IPS-20b (cell line): ENCODE data around the gene OLA1.
A peak's percentile ranks its signal among the peaks of the same experiment; 100 is the strongest.

Experiments used
- H3K27ac ChIP-seq: one replicate; pipeline ENCODE4 v1.5.1; 2013; ENCODE audit warnings: low read length
- H3K27me3 ChIP-seq: 2 replicates; pipeline ENCODE4 v1.6.1; 2013; ENCODE audit warnings: mild to moderate bottlenecking, low read length, inconsistent platforms; ENCODE audit not compliant: insufficient read depth
- H3K36me3 ChIP-seq: 2 replicates; pipeline ENCODE4 v1.6.1; 2013; ENCODE audit warnings: low read depth, mild to moderate bottlenecking, inconsistent platforms, low read length, moderate library complexity; ENCODE audit not compliant: insufficient read depth
- H3K4me1 ChIP-seq: 2 replicates; pipeline ENCODE4 v1.6.1; 2013; ENCODE audit warnings: mild to moderate bottlenecking, control low read depth, inconsistent platforms, low read length, moderate library complexity; ENCODE audit not compliant: insufficient read depth
- H3K4me3 ChIP-seq: 2 replicates; pipeline ENCODE4 v1.5.1; 2013; ENCODE audit warnings: mild to moderate bottlenecking, low read length, inconsistent platforms
- H3K9ac ChIP-seq: 2 replicates; pipeline ENCODE4 v1.6.1; 2013; ENCODE audit warnings: low read depth, mild to moderate bottlenecking, inconsistent platforms, low read length, moderate library complexity
- H3K9me3 ChIP-seq: 2 replicates; pipeline ENCODE4 v1.6.1; 2013; ENCODE audit warnings: mild to moderate bottlenecking, low read depth, low read length, inconsistent platforms; ENCODE audit not compliant: insufficient read depth

Gene OLA1

DNA sequence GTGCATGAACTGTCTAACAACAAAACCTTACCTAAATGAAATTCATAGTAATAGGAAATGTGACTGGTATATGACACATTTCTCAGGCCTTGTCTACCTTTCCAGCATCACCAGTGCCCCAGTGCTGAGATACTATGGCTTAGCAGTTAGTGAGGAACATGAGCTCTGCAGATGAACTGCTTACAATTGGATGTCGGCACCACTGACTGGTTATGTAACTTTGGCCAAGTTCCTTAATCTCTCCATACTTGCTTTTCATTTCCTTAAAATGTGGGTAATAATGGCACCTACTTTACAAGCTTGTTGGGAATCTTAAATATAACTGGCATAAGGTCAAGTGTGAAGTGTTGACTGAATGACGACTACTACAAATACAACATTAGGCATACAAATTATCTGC lies 136.3 kb downstream of the OLA1 start:
- H3K4me3 ChIP-seq, result no peak overlapping the region
- peaks cover 26% of the 10 kb centered on the region for H3K4me1 ChIP-seq
- no peaks in the 10 kb centered on the region for H3K36me3 ChIP-seq
- no peak overlapping the region for H3K9ac ChIP-seq
- no peaks in the 10 kb centered on the region for H3K27me3 ChIP-seq
- no peak overlapping the region for H3K27ac ChIP-seq
- H3K9me3 ChIP-seq, result no peaks in the 10 kb centered on the region

DNA sequence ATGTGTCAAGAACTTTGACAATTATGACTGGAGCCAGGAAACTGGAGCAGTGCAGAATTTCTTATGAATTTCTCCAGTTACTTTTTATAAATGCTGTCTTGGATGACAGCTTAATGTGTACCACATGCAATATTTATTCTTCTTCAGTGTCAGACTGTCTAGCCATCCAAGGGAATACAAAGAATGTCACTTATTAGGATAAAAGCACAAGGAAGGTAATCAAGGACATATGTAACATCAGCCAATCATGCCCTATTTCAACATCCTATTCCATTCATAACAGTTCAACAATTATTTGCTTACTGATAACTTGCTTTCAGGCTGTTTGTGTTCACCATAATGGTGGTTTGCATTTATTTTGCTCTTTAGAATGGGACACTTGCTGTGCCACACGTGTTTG lies 139.8 kb downstream of the OLA1 start:
- no peak overlapping the region for H3K27ac ChIP-seq
- H3K36me3 ChIP-seq, result no peaks in the 10 kb centered on the region
- H3K4me3 ChIP-seq, result no peak overlapping the region
- peaks cover 16% of the 10 kb centered on the region; the same call in 1 of the 2 replicates for H3K4me1 ChIP-seq
- no peaks in the 10 kb centered on the region for H3K9me3 ChIP-seq
- no peak overlapping the region for H3K9ac ChIP-seq
- H3K27me3 ChIP-seq, result no peaks in the 10 kb centered on the region

DNA sequence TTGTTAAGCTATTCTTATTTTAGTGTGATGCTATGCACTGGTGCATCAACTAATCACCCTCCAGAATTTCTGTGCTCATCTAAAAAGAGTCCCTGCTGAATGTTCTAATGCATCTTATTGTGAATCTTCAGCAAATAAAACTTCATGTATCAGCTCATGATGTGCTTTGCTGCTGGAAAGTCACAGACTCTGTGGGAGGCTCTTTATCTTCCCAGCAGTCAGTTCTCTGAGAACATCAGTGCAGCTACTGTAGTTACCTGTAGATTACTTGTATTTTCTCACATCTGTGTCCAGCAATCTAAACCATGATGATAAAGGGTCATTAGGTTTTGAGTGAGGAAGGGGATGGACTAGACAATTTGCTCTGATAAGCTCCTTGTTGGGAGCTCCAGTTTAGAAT lies 141.6 kb downstream of the OLA1 start:
- Histone ChIP-seq H3K9ac (no peak overlapping the region; the same call in 1 of the 2 replicates), H3K27me3 (no peaks in the 10 kb centered on the region), H3K9me3 (no peaks in the 10 kb centered on the region), H3K4me1 (peaks cover 18% of the 10 kb centered on the region; the same call in 1 of the 2 replicates), H3K36me3 (no peaks in the 10 kb centered on the region), H3K27ac (no peak overlapping the region), H3K4me3 (no peak overlapping the region; the same call in 1 of the 2 replicates)

- no peak overlapping the region for H3K4me3 ChIP-seq
- no peaks in the 10 kb centered on the region for H3K4me1 ChIP-seq
- no peaks in the 10 kb centered on the region for H3K27me3 ChIP-seq
- no peaks in the 10 kb centered on the region for H3K9me3 ChIP-seq
- no peaks in the 10 kb centered on the region for H3K36me3 ChIP-seq
- no peak overlapping the region for H3K9ac ChIP-seq
- no peak overlapping the region for H3K27ac ChIP-seq
Observed at GRCh38 chr2:174094542-174094941, 153.8 kb downstream of the OLA1 start.

GRCh38 chr2:174090476-174090875 lies 157.9 kb downstream of the OLA1 start:
- no peak overlapping the region for H3K27ac ChIP-seq
- no peaks in the 10 kb centered on the region for H3K4me1 ChIP-seq
- no peaks in the 10 kb centered on the region for H3K27me3 ChIP-seq
- H3K9me3 ChIP-seq, result no peaks in the 10 kb centered on the region
- H3K9ac ChIP-seq, result no peak overlapping the region
- H3K36me3 ChIP-seq, result no peaks in the 10 kb centered on the region
- H3K4me3 ChIP-seq, result no peak overlapping the region

DNA sequence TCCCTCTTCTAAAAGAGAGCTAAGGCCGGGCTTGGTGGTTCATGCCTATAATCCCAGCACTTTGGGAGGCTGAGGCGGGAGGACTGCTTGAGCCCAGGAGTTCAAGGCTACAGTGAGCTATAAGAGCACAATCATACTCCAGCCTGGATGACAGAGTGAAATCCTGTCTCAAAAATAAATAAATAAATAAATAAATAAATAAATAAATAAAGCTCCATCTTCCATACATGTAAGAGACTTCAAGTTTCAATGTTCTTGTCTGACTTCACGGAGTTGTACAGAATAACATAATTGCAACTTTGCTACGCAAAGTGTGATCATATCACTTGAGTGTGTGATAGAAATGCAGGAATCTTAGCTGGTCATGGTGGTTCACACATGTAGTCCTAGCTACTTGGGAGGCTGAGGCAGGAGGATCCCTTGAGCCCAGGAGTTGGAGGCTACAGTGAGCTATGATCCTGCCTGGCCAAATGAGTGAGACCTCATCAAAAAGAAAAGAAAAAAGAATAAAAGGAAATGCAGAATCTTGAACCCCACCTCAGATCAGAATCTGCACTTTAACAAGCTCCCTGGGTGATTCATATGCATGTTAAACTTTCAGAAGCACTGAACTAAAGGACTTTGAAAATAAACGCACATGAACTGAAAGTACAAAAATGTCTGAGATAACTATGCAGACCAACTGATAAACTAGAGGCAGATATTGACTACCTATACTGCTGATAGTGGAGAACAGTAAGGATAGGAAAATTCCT lies 159.4 kb downstream of the OLA1 start:
- Histone ChIP-seq H3K36me3 (no peaks in the 10 kb centered on the region), H3K4me3 (no peak overlapping the region), H3K9ac (no peak overlapping the region), H3K27me3 (no peaks in the 10 kb centered on the region), H3K9me3 (no peaks in the 10 kb centered on the region), H3K27ac (no peak overlapping the region), H3K4me1 (peaks cover 7% of the 10 kb centered on the region; the same call in 1 of the 2 replicates)

DNA sequence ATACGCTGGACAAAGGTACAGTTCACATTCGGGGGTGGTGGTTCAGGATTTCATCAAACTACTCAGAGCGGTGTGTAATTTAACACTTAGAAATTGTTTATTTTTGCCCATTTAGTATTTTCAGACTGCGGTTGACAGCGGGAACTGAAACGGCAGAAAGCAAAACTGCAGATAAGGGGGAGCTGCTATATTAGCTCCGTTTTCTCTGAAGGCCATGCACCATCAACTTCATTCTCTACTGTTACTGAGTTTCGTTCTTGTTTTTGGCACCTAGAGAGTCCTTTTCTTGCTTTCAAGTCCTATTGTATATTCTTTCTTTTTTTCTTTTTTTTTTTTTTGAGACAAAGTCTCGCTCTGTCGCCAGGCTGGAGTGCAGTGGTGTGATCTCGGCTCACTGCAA lies 161.6 kb downstream of the OLA1 start:
- Histone ChIP-seq H3K4me1 (peaks cover 12% of the 10 kb centered on the region; the same call in 1 of the 2 replicates), H3K9ac (no peak overlapping the region), H3K27ac (no peak overlapping the region)

GRCh38 chr2:174085781-174086180 lies 162.6 kb downstream of the OLA1 start:
- H3K27ac ChIP-seq, result no peak overlapping the region
- no peaks in the 10 kb centered on the region for H3K27me3 ChIP-seq
- H3K9me3 ChIP-seq, result no peaks in the 10 kb centered on the region
- H3K4me3 ChIP-seq, result no peak overlapping the region
- H3K4me1 ChIP-seq, result peaks cover 12% of the 10 kb centered on the region; the same call in 1 of the 2 replicates
- no peaks in the 10 kb centered on the region for H3K36me3 ChIP-seq
- H3K9ac ChIP-seq, result no peak overlapping the region

More for the DNA sequence above, 161.6 kb downstream of the OLA1 start:
- H3K36me3 ChIP-seq, result no peaks in the 10 kb centered on the region
- H3K27me3 ChIP-seq, result no peaks in the 10 kb centered on the region
- H3K4me3 ChIP-seq, result no peak overlapping the region
- H3K9me3 ChIP-seq, result no peaks in the 10 kb centered on the region

- no peak overlapping the region for H3K9ac ChIP-seq
- H3K27ac ChIP-seq, result no peak overlapping the region
- H3K9me3 ChIP-seq, result no peaks in the 10 kb centered on the region
- H3K36me3 ChIP-seq, result no peaks in the 10 kb centered on the region
- 0 out of 2 replicates have a peak overlapping the region, but pooled peaks have one; percentile 29 for H3K4me3 ChIP-seq
- H3K27me3 ChIP-seq, result no peaks in the 10 kb centered on the region
- H3K4me1 ChIP-seq, result peaks cover 14% of the 10 kb centered on the region; the same call in 1 of the 2 replicates
Observed at GRCh38 chr2:174083843-174084458, 164.4 kb downstream of the OLA1 start.

DNA sequence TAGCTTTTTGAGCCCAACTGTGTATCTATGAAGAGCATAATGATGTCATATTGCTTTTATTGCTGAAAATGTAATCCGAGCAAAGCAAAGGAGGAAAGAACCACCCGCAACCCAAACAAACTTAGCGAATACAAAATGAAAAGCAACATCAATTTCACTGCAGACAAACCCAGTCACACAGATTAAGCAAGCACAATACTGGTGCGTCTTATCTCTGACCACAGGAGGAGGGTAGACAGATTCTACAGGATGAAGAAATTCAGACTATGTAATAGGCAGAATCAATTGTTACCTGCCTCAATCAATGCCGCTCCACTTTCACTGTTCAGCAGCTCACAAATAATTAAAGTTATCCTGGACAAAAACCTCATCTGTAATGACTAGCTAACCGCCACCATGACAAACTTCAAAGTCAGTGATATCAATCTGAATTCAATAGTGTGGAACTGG lies 167.6 kb downstream of the OLA1 start:
- Histone ChIP-seq H3K27ac (no peak overlapping the region), H3K9ac (no peak overlapping the region), H3K9me3 (no peaks in the 10 kb centered on the region), H3K4me3 (no peak overlapping the region), H3K27me3 (no peaks in the 10 kb centered on the region), H3K36me3 (0 out of 2 replicates have a peak, but pooled peaks cover 5% of the 10 kb centered on the region), H3K4me1 (peaks cover 20% of the 10 kb centered on the region; the same call in 1 of the 2 replicates)

DNA sequence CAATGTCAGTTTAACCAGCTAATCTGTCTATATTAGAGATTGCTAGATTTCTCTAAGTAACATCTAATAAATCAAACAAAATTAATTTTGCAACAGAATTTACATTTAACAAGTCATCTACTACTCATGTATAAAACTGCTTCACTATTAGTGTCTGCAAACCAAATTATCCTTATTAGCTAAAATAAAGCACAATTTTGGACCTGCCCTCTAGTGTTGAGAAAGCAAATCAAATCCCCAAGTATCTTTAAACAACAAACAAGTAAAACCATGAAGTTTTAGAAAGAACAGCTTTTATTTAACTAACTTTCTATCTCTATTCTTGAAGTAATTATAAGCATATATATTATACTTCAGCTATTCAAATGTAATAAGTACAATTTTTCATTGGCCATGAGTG lies 170.1 kb downstream of the OLA1 start:
- Histone ChIP-seq H3K4me3 (no peak overlapping the region), H3K27me3 (no peaks in the 10 kb centered on the region), H3K27ac (no peak overlapping the region), H3K9me3 (no peaks in the 10 kb centered on the region), H3K9ac (no peak overlapping the region), H3K36me3 (peaks cover 15% of the 10 kb centered on the region; the same call in 1 of the 2 replicates), H3K4me1 (peaks cover 11% of the 10 kb centered on the region; the same call in 1 of the 2 replicates)

- H3K36me3 ChIP-seq, result peaks cover 15% of the 10 kb centered on the region; the same call in 1 of the 2 replicates
- H3K4me3 ChIP-seq, result no peak overlapping the region
- no peak overlapping the region for H3K27ac ChIP-seq
- peaks cover 14% of the 10 kb centered on the region; the same call in 1 of the 2 replicates for H3K4me1 ChIP-seq
- H3K9me3 ChIP-seq, result no peaks in the 10 kb centered on the region
- H3K27me3 ChIP-seq, result no peaks in the 10 kb centered on the region
- H3K9ac ChIP-seq, result no peak overlapping the region
Observed at GRCh38 chr2:174076975-174077374, 171.4 kb downstream of the OLA1 start.
